HG03558 (cell line): Measurements from ENCODE around the gene TMEM218.
"Not testable (repeated sequence)": the region's sequence is repeated elsewhere in the genome, so short reads cannot be mapped to it uniquely, and the experiment has no call there.

Experiments
- ATAC-seq: cut with Tn5 transposase; IDR thresholded peaks from one replicate; pipeline ENCODE4 v1.9.1; 2021; ENCODE audit warnings: moderate number of reproducible peaks; ENCODE audit not compliant: unreplicated experiment; ENCODE audit errors: extremely low read depth

The TMEM218 gene

DNA sequence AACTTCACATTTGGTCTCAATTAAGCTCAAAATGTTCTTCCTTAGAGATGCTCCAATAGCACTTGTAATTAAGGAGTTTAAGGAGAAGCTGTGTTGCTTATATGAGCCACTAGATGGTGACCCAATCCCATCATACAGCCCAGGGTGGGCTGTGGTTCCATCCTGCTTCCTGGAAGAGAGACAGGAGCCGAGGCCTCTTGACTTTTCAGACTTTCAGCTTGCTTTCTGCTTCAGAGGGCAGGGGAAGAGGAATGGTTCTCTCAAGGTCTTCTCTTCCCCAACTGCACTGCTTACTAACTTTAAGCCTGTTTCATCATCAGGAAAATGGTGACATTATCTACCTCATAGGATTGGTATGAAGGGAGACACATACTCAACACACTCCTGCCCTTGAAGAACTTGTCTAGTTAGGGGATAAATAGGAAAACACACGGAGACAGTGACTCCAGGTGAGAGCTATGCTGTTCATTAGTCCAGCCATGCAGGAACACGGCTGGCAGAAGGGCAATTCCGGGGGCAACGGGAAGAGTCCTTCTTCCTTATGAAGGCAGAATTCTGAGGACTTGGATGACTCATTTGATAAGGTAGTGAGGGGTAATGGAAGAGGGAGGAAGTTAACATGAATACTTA, 20.1 kb downstream of the TMEM218 start:
- ATAC-seq: no peak

DNA sequence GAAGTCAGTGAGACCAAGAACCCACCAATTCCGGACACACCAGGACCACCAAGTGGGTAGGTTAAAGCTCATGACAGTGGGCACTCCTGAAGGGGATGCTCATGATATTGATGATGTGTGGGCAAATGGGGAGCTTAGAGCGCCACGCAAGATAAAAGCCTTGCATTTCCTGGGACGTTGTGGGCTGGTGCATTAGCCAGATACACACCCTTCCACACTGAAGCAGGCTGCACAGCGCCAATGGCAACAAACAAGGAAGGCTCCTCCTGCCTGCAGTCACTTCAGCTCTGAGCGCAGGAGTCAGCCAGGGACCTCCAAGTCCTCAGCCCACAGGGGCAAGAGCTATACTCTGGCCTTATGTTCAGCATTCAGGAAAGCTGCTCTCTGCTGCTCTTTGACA, 20.6 kb downstream of the TMEM218 start:
- ATAC-seq: no peak

DNA sequence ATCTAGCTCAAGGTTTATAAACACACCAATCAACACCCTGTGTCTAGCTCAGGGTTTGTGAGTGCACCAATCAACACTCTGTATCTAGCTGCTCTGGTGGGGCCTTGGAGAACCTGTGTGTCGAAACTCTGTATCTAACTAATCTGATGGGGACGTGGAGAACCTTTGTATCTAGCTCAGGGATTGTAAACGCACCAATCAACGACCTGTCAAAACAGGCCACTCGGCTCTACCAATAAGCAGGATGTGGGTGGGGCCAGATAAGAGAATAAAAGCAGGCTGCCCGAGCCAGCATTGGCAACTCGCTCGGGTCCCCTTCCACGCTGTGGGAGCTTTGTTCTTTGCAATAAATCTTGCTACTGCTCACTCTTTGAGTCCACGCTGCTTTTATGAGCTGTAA, 21.3 kb downstream of the TMEM218 start:
- ATAC-seq: not testable (repeated sequence)

DNA sequence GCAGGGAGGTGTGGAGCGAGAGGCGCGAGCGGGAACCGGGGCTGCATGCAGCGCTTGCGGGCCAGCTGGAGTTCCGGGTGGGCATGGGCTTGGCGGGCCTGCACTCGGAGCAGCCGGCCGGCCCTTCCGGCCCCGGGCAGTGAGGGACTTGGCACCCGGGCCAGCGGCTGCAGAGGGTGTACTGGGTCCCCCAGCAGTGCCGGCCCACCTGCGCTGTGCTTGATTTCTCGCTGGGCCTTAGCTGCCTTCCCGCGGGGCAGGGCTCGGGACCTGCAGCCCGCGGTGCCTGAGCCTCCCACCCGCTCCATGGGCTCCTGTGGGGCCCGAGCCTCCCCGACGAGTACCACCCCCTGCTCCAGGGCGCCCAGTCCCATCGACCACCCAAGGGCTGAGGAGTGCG, 21.9 kb downstream of the TMEM218 start:
- ATAC-seq: not testable (repeated sequence)

DNA sequence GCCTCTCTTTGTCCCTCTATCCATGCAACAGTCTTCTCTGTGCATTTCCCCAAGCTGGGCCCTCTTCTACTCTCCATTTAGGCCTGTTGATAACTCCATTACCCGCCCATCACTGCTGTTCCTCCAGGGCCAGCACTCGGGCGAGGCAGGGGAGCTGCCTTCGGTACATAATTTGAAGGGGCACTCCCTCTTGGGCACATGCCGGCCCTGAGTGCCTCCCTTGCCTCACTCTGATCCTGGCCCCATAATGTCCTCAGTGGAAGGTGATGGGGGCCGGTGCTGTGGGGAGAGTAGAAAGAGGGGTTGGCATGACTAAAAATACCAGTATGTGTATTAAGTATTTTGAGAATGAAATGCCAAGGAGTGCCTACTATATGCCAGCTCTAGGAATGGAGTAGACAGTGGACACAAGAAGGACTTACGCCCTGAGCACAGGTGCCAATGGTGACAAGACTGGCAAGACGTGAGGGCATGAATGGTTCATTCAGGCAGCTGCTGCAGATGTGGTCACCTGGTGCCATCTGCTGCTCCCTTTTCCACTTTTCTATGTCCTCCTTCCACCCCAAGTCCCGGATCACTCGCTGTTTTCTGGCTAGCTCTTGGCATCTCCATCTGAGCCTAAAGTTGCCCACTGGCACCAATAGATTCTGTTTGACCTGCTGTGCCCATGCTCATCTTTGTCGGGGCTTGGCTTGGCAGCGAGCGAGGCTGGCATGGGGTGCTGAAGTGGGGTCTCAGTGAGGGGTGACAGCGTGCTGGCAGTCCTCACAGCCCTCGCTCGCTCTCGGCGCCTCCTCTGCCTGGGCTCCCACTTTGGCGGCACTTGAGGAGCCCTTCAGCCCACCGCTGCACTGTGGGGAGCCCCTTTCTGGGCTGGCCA, 22.6 kb downstream of the TMEM218 start:
- no peak for ATAC-seq

DNA sequence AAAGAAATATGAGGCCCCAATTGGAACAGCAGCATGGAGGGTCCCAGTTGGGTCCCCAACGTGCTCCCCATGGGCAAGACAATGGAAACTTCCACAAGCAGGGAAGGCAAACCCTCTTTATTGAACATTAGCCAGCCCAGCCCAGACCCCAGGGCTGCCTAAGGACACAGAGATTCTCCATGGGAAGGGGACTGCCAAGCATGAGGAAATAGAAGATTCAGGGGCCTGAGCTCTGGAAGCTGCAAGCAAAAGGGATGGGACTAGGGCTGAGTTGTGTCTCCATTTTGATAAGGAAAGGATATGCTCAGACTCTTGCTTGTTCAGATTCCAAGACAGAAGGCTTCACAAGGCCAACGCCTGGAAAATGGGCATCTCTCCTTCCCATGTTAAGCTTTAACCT, 23.3 kb downstream of the TMEM218 start:
- ATAC-seq: no peak

DNA sequence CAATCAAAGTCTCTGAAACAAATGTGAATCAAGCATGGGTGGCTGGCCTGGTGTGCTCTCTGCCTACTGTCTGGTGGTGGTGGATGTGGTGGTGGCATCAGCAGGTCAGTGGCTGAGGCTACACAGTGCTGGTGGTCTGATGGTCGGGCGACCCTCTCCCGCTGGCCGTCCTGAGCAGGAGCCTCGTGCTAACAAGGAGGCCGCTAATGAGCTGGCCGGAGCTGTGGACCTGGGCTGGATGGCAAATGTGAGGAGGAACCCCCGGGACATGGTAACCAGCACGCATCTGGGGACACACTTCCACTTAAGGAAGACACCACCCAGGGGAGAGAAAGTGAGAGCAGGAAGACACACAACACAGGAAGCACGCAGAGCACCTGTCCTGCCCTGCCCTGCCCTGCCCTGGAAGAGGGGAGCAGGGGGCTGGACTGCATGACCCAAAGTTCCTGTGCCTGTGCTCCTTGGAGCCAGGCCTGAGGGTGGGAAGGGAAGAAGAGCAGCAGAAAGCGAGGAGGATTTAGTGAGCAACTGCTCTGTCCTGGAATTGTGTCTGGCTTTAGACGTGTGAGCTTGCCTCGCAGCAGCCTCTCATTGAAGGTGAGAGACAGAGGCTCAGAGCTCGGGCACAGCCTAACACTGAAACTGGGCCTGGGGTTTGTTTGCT, 24.7 kb downstream of the TMEM218 start:
- no peak for ATAC-seq

DNA sequence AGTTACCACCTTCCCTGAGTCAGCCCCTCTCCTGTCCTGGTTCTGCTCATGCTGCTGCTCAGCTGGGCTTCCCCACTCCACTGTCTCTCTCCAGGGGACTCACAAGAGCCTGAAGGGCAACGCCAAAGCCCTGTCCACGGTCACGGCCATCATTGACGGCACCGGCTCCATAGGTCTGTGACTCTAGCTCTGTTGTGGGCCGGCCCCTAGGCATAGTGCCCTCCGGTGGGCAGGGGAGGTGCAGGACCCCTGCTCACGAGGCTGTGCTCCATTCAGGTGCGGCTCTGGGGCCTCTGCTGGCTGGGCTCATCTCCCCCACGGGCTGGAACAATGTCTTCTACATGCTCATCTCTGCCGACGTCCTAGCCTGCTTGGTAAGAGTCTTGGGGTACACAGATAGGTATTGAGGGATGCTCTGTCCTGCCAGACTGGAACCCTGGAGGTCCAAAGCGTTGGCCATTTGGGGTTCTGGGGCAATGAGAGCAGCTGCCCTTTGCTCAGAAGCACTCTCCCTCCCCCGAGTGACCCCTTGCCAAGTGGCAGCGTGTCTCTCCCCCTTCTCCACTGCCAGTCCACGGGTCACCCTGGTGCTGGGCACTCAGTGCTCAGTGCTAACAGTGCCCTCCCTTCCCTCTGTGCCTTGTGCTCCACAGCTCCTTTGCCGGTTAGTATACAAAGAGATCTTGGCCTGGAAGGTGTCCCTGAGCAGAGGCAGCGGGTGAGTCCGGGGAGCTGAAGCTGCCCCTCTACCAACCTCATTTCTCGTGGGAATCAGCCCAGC, 25.9 kb downstream of the TMEM218 start:
- ATAC-seq: no peak

DNA sequence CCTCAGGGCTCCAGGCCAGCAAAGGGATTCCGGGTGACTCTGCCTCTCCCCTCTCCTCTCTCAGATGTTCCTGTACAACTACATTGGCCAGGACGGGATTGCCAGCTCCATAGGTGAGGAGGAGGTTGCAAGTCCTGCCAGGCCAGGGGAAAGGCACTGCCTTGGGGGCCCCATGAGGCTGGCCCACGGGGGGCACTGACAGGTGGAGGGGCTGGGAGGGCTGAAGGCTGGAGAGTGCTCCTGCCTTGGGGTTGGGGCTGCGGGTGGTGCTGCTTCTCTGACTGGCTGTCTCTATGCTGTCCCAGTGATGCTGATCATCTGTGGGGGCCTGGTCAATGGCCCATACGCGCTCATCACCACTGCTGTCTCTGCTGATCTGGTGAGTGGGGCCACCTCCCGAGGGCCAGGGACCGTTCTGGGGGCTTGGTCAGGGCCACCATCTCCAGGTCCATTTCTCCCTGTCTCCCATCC, 26.6 kb downstream of the TMEM218 start:
- ATAC-seq: no peak

DNA sequence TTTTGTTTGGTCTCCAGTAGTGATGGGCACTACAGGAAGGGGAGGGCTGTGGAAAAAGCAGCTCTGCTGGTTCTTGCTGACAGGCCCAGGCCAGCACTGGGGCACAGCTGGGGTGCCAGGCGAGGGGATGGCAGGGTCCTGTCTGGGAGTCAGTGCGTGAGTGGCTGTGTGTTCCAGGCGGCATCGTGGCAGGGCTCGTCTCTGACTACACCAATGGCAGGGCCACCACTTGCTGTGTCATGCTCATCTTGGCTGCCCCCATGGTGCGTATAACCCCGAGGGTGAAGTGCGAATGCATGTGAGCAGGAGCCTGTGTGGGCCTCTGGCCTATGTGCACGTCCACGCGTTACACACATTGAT, 27.4 kb downstream of the TMEM218 start:
- no peak for ATAC-seq

DNA sequence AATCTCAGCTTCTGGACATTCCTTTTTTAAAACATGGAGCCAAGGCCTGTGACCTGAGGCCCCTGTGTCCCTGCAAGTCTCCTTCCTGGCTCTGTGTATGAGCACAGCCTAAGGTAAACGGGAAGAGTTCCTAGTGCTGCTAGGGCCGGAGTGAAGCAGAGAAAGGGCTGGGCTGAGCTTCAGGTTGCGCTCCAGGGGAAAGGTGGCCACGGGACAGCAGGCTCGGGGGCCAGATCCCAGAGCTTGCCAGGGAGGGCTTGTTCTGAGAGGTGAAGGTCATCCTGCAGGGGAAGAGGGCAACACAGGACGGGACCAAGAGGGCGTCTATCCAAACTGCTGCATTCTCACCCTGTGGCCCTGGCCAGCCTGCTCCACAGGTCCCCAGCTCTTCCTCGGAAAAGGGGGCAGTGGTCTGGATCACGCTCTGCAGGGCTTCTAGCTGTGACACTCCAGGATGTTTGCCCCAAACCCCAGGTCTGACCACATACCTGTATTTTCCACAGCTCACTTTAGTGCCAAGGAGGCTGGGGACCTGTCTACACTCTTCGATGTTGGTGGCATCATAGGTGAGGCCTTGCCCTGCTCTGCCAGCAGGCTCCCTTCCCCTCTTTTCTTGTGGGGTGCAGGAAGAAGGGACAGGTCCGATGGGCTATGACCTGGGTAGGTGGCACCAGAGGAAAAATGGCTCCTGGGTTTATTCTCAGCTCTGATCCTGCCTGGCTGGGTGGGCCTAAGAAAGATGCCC, 27.9 kb downstream of the TMEM218 start:
- no peak for ATAC-seq

DNA sequence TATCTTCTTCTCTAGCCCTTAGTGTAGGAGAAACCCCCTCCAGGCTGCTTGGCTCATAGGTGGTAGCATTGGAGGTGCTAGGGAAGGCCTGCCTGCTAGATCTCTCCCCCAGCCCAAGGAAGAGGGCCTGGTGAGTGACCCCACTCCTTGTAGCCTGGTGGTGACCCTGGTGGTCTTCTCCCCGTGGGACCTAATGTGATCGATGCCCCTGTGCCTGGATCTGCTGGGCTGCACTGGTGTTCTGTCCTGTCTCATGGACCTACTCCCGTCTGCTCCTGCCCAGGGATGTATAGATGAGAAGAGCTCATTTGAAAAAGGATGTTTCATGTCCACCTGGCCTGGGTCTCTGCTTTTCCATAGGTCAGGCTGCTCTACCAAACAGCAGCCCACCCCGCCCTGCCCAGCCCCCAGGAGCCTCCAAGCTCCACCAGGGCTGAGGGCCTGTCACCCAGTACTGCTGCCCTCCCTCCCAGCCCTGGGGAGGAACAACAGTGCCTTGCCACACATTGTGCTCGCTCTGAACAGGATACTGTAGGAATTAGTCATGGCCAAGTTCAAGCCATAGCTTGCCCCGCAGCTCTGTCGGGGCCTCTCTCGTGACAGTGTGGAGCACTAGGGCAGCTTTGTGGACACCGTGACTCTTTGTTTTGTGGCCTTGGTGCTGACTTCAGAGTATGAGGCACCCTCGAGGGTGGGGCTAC, 28.7 kb downstream of the TMEM218 start:
- no peak for ATAC-seq

DNA sequence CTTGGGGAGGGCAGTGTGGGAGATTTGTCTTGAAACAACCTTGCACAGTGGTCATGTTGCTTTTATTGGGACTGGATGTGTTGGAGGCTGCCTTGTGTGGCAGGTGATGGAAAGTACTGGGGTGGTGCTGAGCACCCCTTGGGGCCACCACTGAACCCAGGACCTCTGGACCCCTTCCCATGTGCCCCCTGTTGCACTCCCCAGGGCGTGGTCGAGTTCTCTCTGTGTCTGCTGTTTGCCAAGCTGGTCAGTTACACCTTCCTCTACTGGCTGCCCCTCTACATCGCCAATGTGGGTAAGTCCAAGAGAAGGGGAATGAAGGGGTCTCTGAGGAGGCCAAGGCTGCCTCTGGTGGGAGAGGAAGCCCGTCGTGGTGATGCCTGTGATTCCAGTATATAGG, 29.4 kb downstream of the TMEM218 start:
- no peak for ATAC-seq

DNA sequence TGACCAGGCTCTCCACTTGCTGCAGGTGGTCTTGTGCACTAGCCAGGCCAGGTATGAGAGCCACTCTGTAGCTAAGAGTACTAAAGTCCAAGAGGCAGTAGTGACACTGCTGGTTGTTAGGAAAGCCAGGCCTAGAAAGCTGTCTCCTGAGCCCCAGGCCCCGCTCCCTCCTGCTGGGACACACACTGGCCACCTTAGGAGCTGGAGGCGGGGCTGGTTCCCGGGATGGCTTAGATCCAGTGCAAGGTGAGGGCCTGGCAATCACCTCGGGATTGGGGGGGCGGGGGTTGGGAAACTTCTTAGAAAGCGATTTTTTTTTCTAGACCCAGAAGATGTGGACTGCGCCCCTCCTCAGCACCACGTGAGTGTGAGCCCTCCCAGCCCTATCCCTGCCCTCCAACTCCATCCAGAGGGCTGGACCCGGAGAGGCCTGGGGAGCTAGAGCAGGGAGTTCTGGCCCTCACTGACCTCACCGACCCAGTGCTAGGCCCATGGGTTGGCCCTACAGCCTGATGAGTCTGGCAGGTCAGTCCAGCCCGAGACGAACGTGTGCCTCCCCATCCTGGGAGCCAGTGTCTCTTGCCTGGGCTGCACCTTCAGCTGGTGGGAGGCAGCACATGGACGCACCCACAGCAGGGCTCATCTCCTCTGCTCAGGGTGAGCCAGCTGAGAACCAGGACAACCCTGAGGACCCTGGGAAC, 30.2 kb downstream of the TMEM218 start:
- ATAC-seq: no peak

DNA sequence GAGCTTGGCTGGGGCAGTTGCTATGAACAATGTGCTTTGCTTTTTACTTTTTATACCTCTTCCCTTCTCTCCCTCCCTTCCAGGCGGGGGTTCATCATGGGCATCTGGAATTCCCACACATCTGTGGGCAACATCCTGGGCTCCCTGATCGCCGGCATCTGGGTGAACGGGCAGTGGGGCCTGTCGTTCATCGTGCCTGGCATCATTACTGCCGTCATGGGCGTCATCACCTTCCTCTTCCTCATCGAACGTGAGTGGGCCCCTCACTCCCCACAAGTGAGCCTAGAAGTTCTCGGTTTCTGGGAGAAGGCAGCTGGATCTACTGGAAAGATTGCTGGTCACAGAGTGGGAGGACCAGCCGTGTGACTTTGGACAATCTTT, 30.9 kb downstream of the TMEM218 start:
- ATAC-seq: no peak

DNA sequence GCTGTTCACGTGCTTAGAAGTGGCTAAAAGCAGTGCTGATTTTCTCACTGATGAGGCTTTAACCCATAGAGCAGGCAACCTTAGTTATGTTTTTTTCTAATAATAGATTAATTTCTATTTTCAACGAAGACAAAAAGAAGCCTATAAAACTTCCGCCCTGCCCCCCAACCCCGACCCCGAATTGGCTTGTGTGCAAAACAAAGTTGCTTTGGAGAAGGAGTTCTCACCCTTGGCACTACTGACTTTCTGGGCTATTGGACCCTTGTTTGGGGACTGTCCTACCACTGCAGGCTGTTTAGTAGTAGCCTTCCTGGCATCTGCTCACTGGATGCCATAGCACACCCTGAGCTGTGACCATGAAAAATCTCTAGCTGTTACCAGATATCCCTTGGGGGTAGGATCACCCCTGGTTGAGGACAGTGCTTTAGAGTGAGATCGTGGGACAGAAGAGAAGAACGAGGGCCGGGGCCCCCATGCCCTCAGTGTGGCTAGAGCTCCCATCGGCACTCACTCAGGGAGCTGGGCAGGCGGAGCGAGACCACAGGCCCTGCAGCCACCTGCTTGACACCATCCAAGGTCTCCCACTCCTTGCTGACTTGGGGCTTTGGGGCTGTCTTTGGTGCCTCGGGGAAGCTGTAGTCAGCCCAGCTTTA, 31.4 kb downstream of the TMEM218 start:
- ATAC-seq: no peak

DNA sequence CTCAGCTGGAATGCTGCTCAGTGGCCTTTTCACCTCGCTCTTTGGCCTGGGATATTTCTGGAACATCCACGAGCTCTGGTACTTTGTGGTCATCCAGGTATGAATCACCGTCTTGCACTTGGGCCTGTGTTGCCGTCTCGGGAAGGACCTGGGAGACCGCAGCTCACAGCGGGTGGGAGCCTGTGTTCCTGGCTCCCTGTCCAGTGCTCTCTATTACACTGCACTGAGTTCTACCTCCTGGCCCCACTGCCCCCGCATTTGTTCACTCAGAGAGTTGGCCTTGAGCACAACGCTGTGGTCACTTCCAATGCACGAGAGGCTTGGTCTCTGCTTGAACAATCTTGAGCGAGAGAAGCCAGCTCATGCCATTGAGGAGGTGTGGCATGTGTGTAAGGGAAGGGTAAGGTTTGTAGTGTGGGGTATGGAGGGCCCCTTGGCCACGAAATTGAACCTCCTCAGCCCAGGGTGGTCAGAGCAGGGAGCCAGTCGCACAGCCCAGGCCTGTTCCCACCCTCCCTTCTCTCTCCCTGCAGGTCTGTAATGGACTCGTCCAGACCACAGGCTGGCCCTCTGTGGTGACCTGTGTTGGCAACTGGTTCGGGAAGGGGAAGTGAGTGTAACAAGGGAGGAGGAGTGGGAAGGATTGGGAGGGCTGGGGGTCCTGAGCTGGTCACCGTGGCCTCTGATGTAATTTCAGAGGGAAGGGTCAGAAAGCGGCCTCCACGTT, 32.1 kb downstream of the TMEM218 start:
- no peak for ATAC-seq
